GM12878 (cell line): ENCODE measurements around the gene MGAT1. TPM values are rescaled to one million over a fixed set of nuclear protein-coding genes. Genes with fewer than 3 reads are reported as not detected.

Experiments used
- ATAC-seq: fragments of 200-7000 bp; cut with Tn5 transposase; 3 replicates; pipeline ENCODE4 v1.9.1; 2020; ENCODE audit warnings: mild to moderate bottlenecking, moderate library complexity
- BruUV-seq: library from RNA; stranded (reverse); fragments of 400-500 nt; replicated peaks from 2 replicates; lab custom pipeline; 2021; lab: Mats Ljungman, UMichigan
- CTCF ChIA-PET: fragments of 300-600 bp; sonication (Branson Sonifier 250); formaldehyde crosslinking; extraction: SDS; loops from one replicate; lab custom pipeline; 2021; ENCODE audit warnings: inconsistent platforms; lab: Yijun Ruan, JAX
- POLR2A ChIA-PET: fragments of 350-600 bp; formaldehyde crosslinking; extraction: SDS; loops from one replicate; lab custom pipeline; 2021; ENCODE audit warnings: inconsistent platforms; lab: Charles Lee
- RAD21 ChIA-PET: fragments of 300-600 bp; sonication (Branson Sonifier 250); formaldehyde crosslinking; loops from one replicate; lab custom pipeline; 2023; ENCODE audit warnings: antibody characterized with exemption; ENCODE audit not compliant: unreplicated experiment; lab: Charles Lee
- SMC1A ChIA-PET: fragments of 300-600 bp; sonication (Branson Sonifier 250); formaldehyde crosslinking; loops from one replicate; lab custom pipeline; 2023; ENCODE audit not compliant: unreplicated experiment, uncharacterized antibody; lab: Charles Lee
- DNase-seq: peaks from one replicate; pipeline ENCODE4 v3.0.0-alpha.2; 2011; ENCODE audit warnings: low read depth, low spot score
- FAIRE-seq: peaks from 3 replicates; lab custom pipeline; 2011; peaks lifted over from hg19 to GRCh38; lab: Jason Lieb, UNC
- H2AFZ ChIP-seq: 2 replicates; pipeline ENCODE4 v1.6.0; 2011; ENCODE audit warnings: low read depth, low read length, control low read depth; ENCODE audit not compliant: control insufficient read depth
- H3K27ac ChIP-seq: 2 replicates; pipeline ENCODE4 v1.5.1; 2011; ENCODE audit warnings: control low read depth; ENCODE audit not compliant: control insufficient read depth, insufficient read depth
- H3K27me3 ChIP-seq, 2 experiments: replicated peaks in 1 of 2; 2 replicates each; pipeline versions ENCODE4 v1.6.0 to v1.6.1; 2011; ENCODE audit warnings: low read length in 1 of 2; ENCODE audit not compliant: control insufficient read depth in 2 of 2, insufficient read depth in 2 of 2
- H3K36me3 ChIP-seq, 2 experiments: 2 replicates each; pipeline ENCODE4 v1.5.1; 2011; ENCODE audit warnings: low read length in 1 of 2; ENCODE audit not compliant: control insufficient read depth in 2 of 2, insufficient read depth in 2 of 2
- H3K4me1 ChIP-seq: 2 replicates; pipeline ENCODE4 v1.6.1; 2011; ENCODE audit warnings: mild to moderate bottlenecking, low read length, moderate library complexity, mixed read lengths; ENCODE audit not compliant: control insufficient read depth, insufficient read depth
- H3K4me2 ChIP-seq: 2 replicates; pipeline ENCODE4 v1.6.0; 2011; ENCODE audit warnings: control low read depth; ENCODE audit not compliant: control insufficient read depth, insufficient read depth
- H3K4me3 ChIP-seq: fragments of 200-600 bp; sonication (generic); 2 replicates; pipeline ENCODE4 v1.5.1; 2016
- H3K79me2 ChIP-seq: 2 replicates; pipeline ENCODE4 v1.6.0; 2011; ENCODE audit warnings: low read length; ENCODE audit not compliant: control insufficient read depth, insufficient read depth
- H3K9ac ChIP-seq: 2 replicates; pipeline ENCODE4 v1.8.0; 2011; ENCODE audit warnings: low read length, control low read depth, mixed read lengths; ENCODE audit not compliant: control insufficient read depth, insufficient read depth
- H3K9me3 ChIP-seq: replicated peaks from 3 replicates; pipeline ENCODE4 v1.5.1; 2011; ENCODE audit warnings: mild to moderate bottlenecking, low read length; ENCODE audit not compliant: control insufficient read depth, insufficient read depth
- H4K20me1 ChIP-seq: 2 replicates; pipeline ENCODE4 v1.6.0; 2011; ENCODE audit not compliant: control insufficient read depth, insufficient read depth
- GABPA ChIP-seq: IDR thresholded peaks from 2 replicates; pipeline ENCODE4 v1.6.1; 2014; ENCODE audit warnings: antibody characterized with exemption, low read depth, mild to moderate bottlenecking, inconsistent platforms
- NFXL1 ChIP-seq: fragments of 450-650 bp; IDR thresholded peaks from 2 replicates; pipeline ENCODE4 v1.6.1; 2017; ENCODE audit warnings: antibody characterized with exemption, mild to moderate bottlenecking, borderline replicate concordance
- NR2C2 ChIP-seq: IDR thresholded peaks from 2 replicates; pipeline ENCODE4 v1.6.1; 2011; ENCODE audit warnings: borderline replicate concordance, low read depth; ENCODE audit not compliant: control insufficient read depth, insufficient read length
- SMC3 ChIP-seq: IDR thresholded peaks from 2 replicates; pipeline ENCODE4 v1.6.1; 2011; ENCODE audit warnings: low read length, improper control_type of control experiment, borderline replicate concordance
- WRNIP1 ChIP-seq: IDR thresholded peaks from 2 replicates; pipeline ENCODE4 v1.6.1; 2011; ENCODE audit warnings: low read depth, low read length, improper control_type of control experiment, borderline replicate concordance
- ZBTB33 ChIP-seq: fragments of 450-650 bp; IDR thresholded peaks from 2 replicates; pipeline ENCODE4 v1.6.1; 2017; ENCODE audit warnings: mild to moderate bottlenecking
- WGBS: methylation state at CpG from one replicate; pipeline ENCODE4 v1.1.6; 2016; ENCODE audit warnings: low lambda C conversion rate; ENCODE audit not compliant: insufficient replicate concordance, insufficient coverage; ENCODE audit errors: missing lambda C conversion rate; 5-methylcytosine and 5-hydroxymethylcytosine counted together
- in situ Hi-C: fragments of 300-500 bp; cut with MboI; formaldehyde crosslinking; loops from 9 replicates; pipeline ENCODE4 v1.14.3; 2018; ENCODE audit warnings: mixed read lengths
- intact Hi-C: fragments of 100-400 bp; cut with micrococcal nuclease; formaldehyde crosslinking; loops from one replicate; pipeline ENCODE4 v1.14.2; 2022; ENCODE audit not compliant: unreplicated experiment
- polyA plus RNA-seq, 11 experiments: library from polyadenylated mRNA; depleted of rRNA in 4 of 11; unstranded in 6 of 11; stranded (reverse) in 5 of 11; fragments of >200 nt; fragmentation: Nextera tagmentation in 4 of 11; fragmentation: Illumina TruSeq in 1 of 11; extraction: Ambion mirVana in 4 of 11; extraction: Trizol in 1 of 11; gene quantifications; 1 replicate in 1 of 11; 2 replicates in 10 of 11; pipeline versions ENCODE4 v1.2.1 to v1.2.3, GENCODE V29; 2011 to 2016; ENCODE audit warnings: inconsistent platforms in 2 of 11, missing spikeins in 2 of 11, low read depth in 1 of 11
- total RNA-seq, 4 experiments: library from RNA; depleted of rRNA in 3 of 4; stranded (reverse); fragments of >200 nt in 3 of 4; fragmentation: Illumina TruSeq in 1 of 4; extraction: Trizol in 1 of 4; gene quantifications; 2 replicates each; pipeline versions ENCODE4 v1.2.1 to v1.2.3, GENCODE V29; 2013 to 2021

MGAT1 gene
- total and polyA plus RNA-seq, 10 of the 15 experiments (the other 5 are each of a cell fraction or from before 2014, with no cell fraction given), result 3.1 to 88.4 (median 62.7) TPM

- H3K27ac ChIP-seq, result no peak overlapping the region
- no peaks in the 10 kb centered on the region for H3K9me3 ChIP-seq
- in situ Hi-C loops (no loop called here), intact Hi-C loops (loop anchor here (5.0 kb wide), 1 partner anchor 377 kb away; no protein-coding TSS in a partner anchor)
- WGBS, result 48% methylated on average over 10 of the region's 10 CpGs
- DNase-seq (no peak), ATAC-seq (no peak), FAIRE-seq (no peak)
- TF ChIP-seq GABPA (no peak), WRNIP1 (no peak), NR2C2 (no peak), NFXL1 (no peak), SMC3 (no peak), ZBTB33 (no peak)
- H3K9ac ChIP-seq, result no peak overlapping the region
- H2AFZ ChIP-seq, result no peak overlapping the region
- no peaks in the 10 kb centered on the region for H3K4me1 ChIP-seq
- ChIA-PET CTCF (interaction anchor here (7.0 kb wide), 1 partner anchor 88 kb away, joined by 50 read pairs; no protein-coding TSS in a partner anchor), POLR2A (no interaction called here), SMC1A (no interaction called here), RAD21 (no interaction called here)
- no TSS peak for BruUV-seq
- H3K27me3 ChIP-seq, result no peaks in the 10 kb centered on the region
- no peak overlapping the region for H3K4me3 ChIP-seq
- no peak overlapping the region for H3K4me2 ChIP-seq
- H4K20me1 ChIP-seq, result no peaks in the 10 kb centered on the region
- H3K36me3 ChIP-seq, result no peaks in the 10 kb centered on the region
- H3K79me2 ChIP-seq, result no peaks in the 10 kb centered on the region
Observed at GRCh38 chr5:180779985-180780610, 22.5 kb downstream of the MGAT1 start.
